IMR-90 (cell line): ENCODE measurements around the gene KNCN. TPM values are rescaled to one million over a fixed set of nuclear protein-coding genes. Genes with fewer than 3 reads are reported as not detected.

Experiments used
- ATAC-seq: fragments of 200-7000 bp; cut with Tn5 transposase; 2 replicates; pipeline ENCODE4 v1.9.1; 2020; ENCODE audit warnings: low read depth, mild to moderate bottlenecking, moderate library complexity
- BruUV-seq: library from RNA; stranded (reverse); fragments of 400-500 nt; replicated peaks from 2 replicates; lab custom pipeline; 2021; lab: Mats Ljungman, UMichigan
- CTCF ChIA-PET: fragments of 300-600 bp; formaldehyde crosslinking; extraction: SDS; loops from one replicate; lab custom pipeline; 2021; ENCODE audit warnings: antibody characterized with exemption; lab: Yijun Ruan, JAX
- POLR2A ChIA-PET: fragments of 300-600 bp; sonication (Branson Sonifier 250); formaldehyde crosslinking; loops from one replicate; lab custom pipeline; 2022; ENCODE audit warnings: antibody characterized with exemption; ENCODE audit not compliant: unreplicated experiment; lab: Charles Lee
- DNase-seq: peaks from one replicate; pipeline ENCODE4 v3.0.0; 2013
- H2AFZ ChIP-seq: replicated peaks from 2 replicates; pipeline ENCODE3; 2013; ENCODE audit warnings: low read length, mild to moderate bottlenecking; ENCODE audit not compliant: poor library complexity
- H2AK5ac ChIP-seq: 2 replicates; pipeline ENCODE4 v1.6.1; 2013; ENCODE audit warnings: low read depth, low read length, inconsistent platforms
- H2AK9ac ChIP-seq: replicated peaks from 2 replicates; pipeline ENCODE3; 2013; ENCODE audit warnings: mild to moderate bottlenecking, low read depth, low read length, moderate library complexity; ENCODE audit not compliant: poor library complexity
- H2BK120ac ChIP-seq: 2 replicates; pipeline ENCODE4 v1.6.1; 2013; ENCODE audit warnings: low read depth, low read length, inconsistent platforms
- H2BK15ac ChIP-seq: 3 replicates; pipeline ENCODE4 v1.6.1; 2013; ENCODE audit warnings: low read depth, low read length, inconsistent platforms
- H2BK20ac ChIP-seq: 2 replicates; pipeline ENCODE4 v1.6.1; 2013; ENCODE audit warnings: low read depth, mild to moderate bottlenecking, inconsistent platforms, low read length, moderate library complexity
- H2BK5ac ChIP-seq: 2 replicates; pipeline ENCODE4 v1.6.1; 2013; ENCODE audit warnings: mild to moderate bottlenecking, low read depth, low read length, inconsistent platforms; ENCODE audit not compliant: poor library complexity, severe bottlenecking
- H3K14ac ChIP-seq: replicated peaks from 2 replicates; pipeline ENCODE4 v1.6.1; 2013; ENCODE audit warnings: low read depth, low read length, inconsistent platforms
- H3K18ac ChIP-seq: 2 replicates; pipeline ENCODE4 v1.6.1; 2013; ENCODE audit warnings: low read depth, low read length, control low read depth
- H3K23ac ChIP-seq: 2 replicates; pipeline ENCODE4 v1.6.1; 2013; ENCODE audit warnings: low read depth, low read length, inconsistent platforms
- H3K27ac ChIP-seq: 2 replicates; pipeline ENCODE4 v1.5.1; 2013; ENCODE audit warnings: mild to moderate bottlenecking, control low read depth, low read length; ENCODE audit not compliant: insufficient read depth
- H3K27me3 ChIP-seq: 2 replicates; pipeline ENCODE4 v1.6.1; 2013; ENCODE audit warnings: low read length; ENCODE audit not compliant: control insufficient read depth, insufficient read depth
- H3K36me3 ChIP-seq: 2 replicates; pipeline ENCODE4 v1.6.1; 2013; ENCODE audit warnings: low read length, mixed read lengths; ENCODE audit not compliant: control insufficient read depth, insufficient read depth
- H3K4ac ChIP-seq: 2 replicates; pipeline ENCODE4 v1.6.1; 2013; ENCODE audit warnings: low read depth, low read length, inconsistent platforms
- H3K4me1 ChIP-seq: 2 replicates; pipeline ENCODE4 v1.6.1; 2013; ENCODE audit warnings: low read length, mixed read lengths; ENCODE audit not compliant: control insufficient read depth, insufficient read depth
- H3K4me2 ChIP-seq: 2 replicates; pipeline ENCODE4 v1.6.1; 2013; ENCODE audit warnings: low read depth, mild to moderate bottlenecking, control low read depth, low read length, moderate library complexity
- H3K4me3 ChIP-seq: 2 replicates; pipeline ENCODE4 v1.5.1; 2013; ENCODE audit warnings: low read depth, mild to moderate bottlenecking, control low read depth, low read length, moderate library complexity; ENCODE audit not compliant: insufficient read depth
- H3K56ac ChIP-seq: 2 replicates; pipeline ENCODE4 v1.6.1; 2013; ENCODE audit warnings: low read length, inconsistent platforms; ENCODE audit not compliant: insufficient read depth; ENCODE audit errors: extremely low read depth
- H3K79me1 ChIP-seq, 2 experiments: 2 replicates each; pipeline ENCODE4 v1.6.1; 2013; ENCODE audit warnings: low read length in 2 of 2, inconsistent platforms in 1 of 2, low read depth in 1 of 2
- H3K9ac ChIP-seq: 2 replicates; pipeline ENCODE4 v1.6.1; 2013; ENCODE audit warnings: low read depth, low read length, control low read depth
- H3K9me1 ChIP-seq: 2 replicates; pipeline ENCODE4 v1.6.1; 2013; ENCODE audit warnings: low read length, inconsistent platforms; ENCODE audit not compliant: insufficient read depth
- H3K9me3 ChIP-seq: 2 replicates; pipeline ENCODE4 v1.6.1; 2013; ENCODE audit warnings: low read length; ENCODE audit not compliant: control insufficient read depth, insufficient read depth
- H4K20me1 ChIP-seq: 2 replicates; pipeline ENCODE4 v1.6.1; 2013; ENCODE audit warnings: low read length, inconsistent platforms; ENCODE audit not compliant: insufficient read depth
- H4K5ac ChIP-seq: 2 replicates; pipeline ENCODE4 v1.6.1; 2013; ENCODE audit warnings: mild to moderate bottlenecking, low read depth, low read length, control low read depth
- H4K8ac ChIP-seq, 2 experiments: 2 replicates each; pipeline ENCODE4 v1.6.1; 2013; ENCODE audit warnings: low read depth in 2 of 2, low read length in 2 of 2, control low read depth in 1 of 2, inconsistent platforms in 1 of 2
- H4K91ac ChIP-seq: 2 replicates; pipeline ENCODE4 v1.6.1; 2013; ENCODE audit warnings: low read depth, low read length, inconsistent platforms; ENCODE audit not compliant: insufficient read depth
- CEBPB ChIP-seq: IDR thresholded peaks from 2 replicates; pipeline ENCODE4 v1.6.1; 2012; ENCODE audit warnings: low read depth, low read length, improper control_type of control experiment
- CHD1 ChIP-seq: IDR thresholded peaks from 2 replicates; pipeline ENCODE4 v1.6.1; 2012; ENCODE audit warnings: low read depth, low read length, improper control_type of control experiment
- MAFK ChIP-seq: IDR thresholded peaks from 2 replicates; pipeline ENCODE4 v1.6.1; 2012; ENCODE audit warnings: low read depth, low read length, improper control_type of control experiment
- MXI1 ChIP-seq: IDR thresholded peaks from 2 replicates; pipeline ENCODE4 v1.6.1; 2012; ENCODE audit warnings: low read depth, mild to moderate bottlenecking, low read length, moderate library complexity, borderline replicate concordance
- NFE2L2 ChIP-seq: fragments of 150-350 bp; IDR thresholded peaks from 2 replicates; pipeline ENCODE4 v1.6.1; 2016; ENCODE audit warnings: low read depth, mild to moderate bottlenecking, low read length
- POLR2A ChIP-seq: IDR thresholded peaks from 2 replicates; pipeline ENCODE4 v1.6.1; 2012; ENCODE audit warnings: mild to moderate bottlenecking, low read depth, low read length
- RAD21 ChIP-seq: IDR thresholded peaks from 2 replicates; pipeline ENCODE4 v1.6.1; 2012; ENCODE audit warnings: low read length, improper control_type of control experiment
- RCOR1 ChIP-seq: IDR thresholded peaks from 2 replicates; pipeline ENCODE4 v1.6.1; 2012; ENCODE audit warnings: mild to moderate bottlenecking, low read length, improper control_type of control experiment; ENCODE audit not compliant: insufficient replicate concordance
- RFX5 ChIP-seq: IDR thresholded peaks from 2 replicates; pipeline ENCODE4 v1.8.0; 2012; ENCODE audit warnings: low read depth, mild to moderate bottlenecking, low read length, moderate library complexity
- SMC3 ChIP-seq: fragments of 150-350 bp; IDR thresholded peaks from 2 replicates; pipeline ENCODE4 v1.6.1; 2016; ENCODE audit warnings: low read depth, mild to moderate bottlenecking, antibody characterized with exemption, low read length, moderate library complexity
- WGBS, 2 experiments: methylation state at CpG; one replicate each; pipeline versions ENCODE4 v1.1.5 to v1.1.7; 2013; ENCODE audit warnings: missing lambda C conversion rate in 2 of 2; ENCODE audit not compliant: insufficient read length in 1 of 2; ENCODE audit errors: extremely low coverage in 2 of 2; 5-methylcytosine and 5-hydroxymethylcytosine counted together
- dilution Hi-C: fragments of 300-500 bp; cut with HindIII; formaldehyde crosslinking; loops from one replicate; pipeline ENCODE4 v1.14.3; 2018; ENCODE audit warnings: low sequenced_read_pairs; ENCODE audit not compliant: unreplicated experiment
- in situ Hi-C: fragments of 300-500 bp; cut with MboI; formaldehyde crosslinking; loops from 3 replicates; pipeline ENCODE4 v1.14.3; 2019; ENCODE audit warnings: low sequenced_read_pairs, inconsistent platforms, mixed read lengths
- intact Hi-C: fragments of 100-400 bp; cut with micrococcal nuclease; formaldehyde crosslinking; loops from 2 replicates; pipeline ENCODE4 v1.10.0; 2022
- polyA plus RNA-seq, 3 experiments: library from polyadenylated mRNA; depleted of rRNA; stranded (reverse); fragments of >200 nt; gene quantifications; 2 replicates each; pipeline ENCODE4 v1.2.3, GENCODE V29; 2012; ENCODE audit warnings: low replicate concordance in 1 of 3
- total RNA-seq: library from RNA; depleted of rRNA; stranded (reverse); fragments of >200 nt; gene quantifications from 2 replicates; pipeline ENCODE4 v1.2.3, GENCODE V29; 2012
- TF ChIP-seq, protein P1 (sequence below): fragments of 150-350 bp; IDR thresholded peaks from 2 replicates; pipeline ENCODE4 v1.6.1; 2016; ENCODE audit warnings: low read depth, mild to moderate bottlenecking, low read length, moderate library complexity, borderline replicate concordance
- TF ChIP-seq, protein P2 (sequence below): fragments of 150-350 bp; IDR thresholded peaks from 2 replicates; pipeline ENCODE4 v1.6.1; 2017; ENCODE audit warnings: mild to moderate bottlenecking, antibody characterized with exemption, low read length, low read depth
- TF ChIP-seq, protein P3 (sequence below): conservative IDR thresholded peaks from 2 replicates; pipeline ENCODE4 v1.5.1; 2012; ENCODE audit warnings: mild to moderate bottlenecking, low read depth, low read length, improper control_type of control experiment

KNCN gene
- total and polyA plus RNA-seq, 2 of the 4 experiments (the other 2 are of a cell fraction), result not detected

DNA sequence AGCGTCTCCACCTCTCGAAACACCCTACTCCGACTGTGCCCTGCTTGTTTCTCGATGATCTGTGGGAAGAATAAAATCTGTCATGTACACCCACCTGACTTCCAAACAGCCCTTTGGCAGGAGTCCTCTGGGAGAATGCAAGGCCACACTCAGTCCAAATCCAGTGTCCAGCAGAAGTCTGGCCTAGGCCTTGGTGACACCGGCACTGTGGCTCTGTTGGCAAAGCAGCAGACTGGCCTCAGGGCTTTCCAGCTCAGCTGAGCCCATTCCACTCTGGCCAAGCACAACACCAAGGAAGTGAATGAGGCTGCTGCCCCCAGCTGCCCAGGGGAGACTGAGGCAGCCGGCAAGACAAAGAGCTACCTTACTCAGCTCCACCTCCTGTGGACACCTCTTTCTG lies 25.1 kb upstream of the KNCN start:
- Histone ChIP-seq H2BK5ac (no peak overlapping the region), H3K23ac (no peak overlapping the region), H2AK5ac (no peak overlapping the region), H3K9me1 (peaks cover 12% of the 10 kb centered on the region), H3K9ac (no peak overlapping the region), H2AK9ac (no peak overlapping the region), H3K79me1 (peaks cover 0 to 5% of the 10 kb centered on the region in 2 experiments; a peak in 2 of 4 replicates), H2BK15ac (no peak overlapping the region), H3K4me3 (no peak overlapping the region), H3K36me3 (peaks cover 38% of the 10 kb centered on the region), H2BK20ac (no peak overlapping the region), H4K5ac (no peak overlapping the region), H3K27ac (no peak overlapping the region), H3K4ac (no peak overlapping the region), H3K14ac (no peak overlapping the region; the same call in 1 of the 2 replicates), H4K8ac (no peak overlapping the region), H4K91ac (no peak overlapping the region), H3K56ac (no peak overlapping the region), H3K27me3 (no peaks in the 10 kb centered on the region), H2AFZ (no peak overlapping the region), H3K4me2 (no peak overlapping the region), H4K20me1 (no peaks in the 10 kb centered on the region; the same call in 1 of the 2 replicates), H2BK120ac (no peak overlapping the region), H3K4me1 (no peaks in the 10 kb centered on the region), H3K18ac (no peak overlapping the region), H3K9me3 (no peaks in the 10 kb centered on the region)
- in situ Hi-C loops (no loop called here), intact Hi-C loops (no loop called here), dilution Hi-C loops (no loop called here)
- ChIA-PET POLR2A (no interaction called here), CTCF (no interaction called here)
- BruUV-seq, result no TSS peak
- TF ChIP-seq SMC3 (no peak), CEBPB (no peak), POLR2A (no peak), RAD21 (no peak), MXI1 (no peak), CHD1 (no peak), RFX5 (no peak), RCOR1 (no peak), NFE2L2 (no peak), MAFK (no peak)
- TF ChIP-seq, protein P1, sequence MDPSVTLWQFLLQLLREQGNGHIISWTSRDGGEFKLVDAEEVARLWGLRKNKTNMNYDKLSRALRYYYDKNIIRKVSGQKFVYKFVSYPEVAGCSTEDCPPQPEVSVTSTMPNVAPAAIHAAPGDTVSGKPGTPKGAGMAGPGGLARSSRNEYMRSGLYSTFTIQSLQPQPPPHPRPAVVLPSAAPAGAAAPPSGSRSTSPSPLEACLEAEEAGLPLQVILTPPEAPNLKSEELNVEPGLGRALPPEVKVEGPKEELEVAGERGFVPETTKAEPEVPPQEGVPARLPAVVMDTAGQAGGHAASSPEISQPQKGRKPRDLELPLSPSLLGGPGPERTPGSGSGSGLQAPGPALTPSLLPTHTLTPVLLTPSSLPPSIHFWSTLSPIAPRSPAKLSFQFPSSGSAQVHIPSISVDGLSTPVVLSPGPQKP, result no peak
- TF ChIP-seq, protein P2, sequence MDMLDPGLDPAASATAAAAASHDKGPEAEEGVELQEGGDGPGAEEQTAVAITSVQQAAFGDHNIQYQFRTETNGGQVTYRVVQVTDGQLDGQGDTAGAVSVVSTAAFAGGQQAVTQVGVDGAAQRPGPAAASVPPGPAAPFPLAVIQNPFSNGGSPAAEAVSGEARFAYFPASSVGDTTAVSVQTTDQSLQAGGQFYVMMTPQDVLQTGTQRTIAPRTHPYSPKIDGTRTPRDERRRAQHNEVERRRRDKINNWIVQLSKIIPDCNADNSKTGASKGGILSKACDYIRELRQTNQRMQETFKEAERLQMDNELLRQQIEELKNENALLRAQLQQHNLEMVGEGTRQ, result no peak
- TF ChIP-seq, protein P3, sequence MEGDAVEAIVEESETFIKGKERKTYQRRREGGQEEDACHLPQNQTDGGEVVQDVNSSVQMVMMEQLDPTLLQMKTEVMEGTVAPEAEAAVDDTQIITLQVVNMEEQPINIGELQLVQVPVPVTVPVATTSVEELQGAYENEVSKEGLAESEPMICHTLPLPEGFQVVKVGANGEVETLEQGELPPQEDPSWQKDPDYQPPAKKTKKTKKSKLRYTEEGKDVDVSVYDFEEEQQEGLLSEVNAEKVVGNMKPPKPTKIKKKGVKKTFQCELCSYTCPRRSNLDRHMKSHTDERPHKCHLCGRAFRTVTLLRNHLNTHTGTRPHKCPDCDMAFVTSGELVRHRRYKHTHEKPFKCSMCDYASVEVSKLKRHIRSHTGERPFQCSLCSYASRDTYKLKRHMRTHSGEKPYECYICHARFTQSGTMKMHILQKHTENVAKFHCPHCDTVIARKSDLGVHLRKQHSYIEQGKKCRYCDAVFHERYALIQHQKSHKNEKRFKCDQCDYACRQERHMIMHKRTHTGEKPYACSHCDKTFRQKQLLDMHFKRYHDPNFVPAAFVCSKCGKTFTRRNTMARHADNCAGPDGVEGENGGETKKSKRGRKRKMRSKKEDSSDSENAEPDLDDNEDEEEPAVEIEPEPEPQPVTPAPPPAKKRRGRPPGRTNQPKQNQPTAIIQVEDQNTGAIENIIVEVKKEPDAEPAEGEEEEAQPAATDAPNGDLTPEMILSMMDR, result no peak
- ATAC-seq, result no peak
- 100% methylated on average over 1 of the region's 6 CpGs; no CpG with 5 or more reads in 1 of the 2 experiments for WGBS, 2 experiments
- DNase-seq, result no peak
